ENCODE measurements around the gene ITPR3.

The ITPR3 gene

GRCh38 chr6:33620856-33621710, at the start of gene ITPR3:
Gene ITPR3 (plus strand): TSS chr6:33621322. CDS start chr6:33621603, 281 bp downstream.
- DNase-seq: no peak

- DNase-seq: peak in 2 of 14 donors; percentile 7 to 54
Observed at GRCh38 chr6:33571637-33572316, 49.3 kb upstream of the ITPR3 start.

GRCh38 chr6:33575211-33575610, 45.9 kb upstream of the ITPR3 start:
- no peak for DNase-seq

- DNase-seq: no peak
Observed at GRCh38 chr6:33576668-33577067, 44.5 kb upstream of the ITPR3 start.

GRCh38 chr6:33577106-33577535, 44.0 kb upstream of the ITPR3 start:
- peak in 2 of 14 donors; percentile 12 to 17 for DNase-seq

GRCh38 chr6:33577718-33578117, 43.4 kb upstream of the ITPR3 start:
- DNase-seq: no peak

GRCh38 chr6:33578164-33578563, 43.0 kb upstream of the ITPR3 start:
- no peak for DNase-seq

GRCh38 chr6:33578588-33579011, 42.5 kb upstream of the ITPR3 start:
- DNase-seq: no peak

GRCh38 chr6:33579828-33580714, 41.1 kb upstream of the ITPR3 start, which contains the start of gene BAK1:
Gene BAK1 (minus strand): TSS chr6:33580276. CDS start chr6:33577604, 2,672 bp downstream.
- peak in 13 of 14 donors; percentile 59 to 89 (median 85) for DNase-seq

- no peak for DNase-seq
Observed at GRCh38 chr6:33581186-33581585, 39.9 kb upstream of the ITPR3 start.

GRCh38 chr6:33583591-33584155, 37.4 kb upstream of the ITPR3 start:
- DNase-seq: no peak

GRCh38 chr6:33584700-33585402, 36.3 kb upstream of the ITPR3 start:
- no peak for DNase-seq

- peak in 12 of 14 donors; percentile 16 to 72 (median 58) for DNase-seq
Observed at GRCh38 chr6:33585403-33586107, 35.6 kb upstream of the ITPR3 start.

- DNase-seq: no peak
Observed at GRCh38 chr6:33586108-33586640, 34.9 kb upstream of the ITPR3 start.

- no peak for DNase-seq
Observed at GRCh38 chr6:33587529-33587928, 33.6 kb upstream of the ITPR3 start.

- no peak for DNase-seq
Observed at GRCh38 chr6:33588894-33589293, 32.2 kb upstream of the ITPR3 start.

GRCh38 chr6:33589392-33589730, 31.8 kb upstream of the ITPR3 start:
- no peak for DNase-seq

- peak in 6 of 14 donors; percentile 8 to 32 (median 16) for DNase-seq
Observed at GRCh38 chr6:33589731-33590530, 31.2 kb upstream of the ITPR3 start.

GRCh38 chr6:33590531-33591198, 30.5 kb upstream of the ITPR3 start:
- DNase-seq: no peak
